Stimulated activated CD8-positive, alpha-beta memory T cell treated with anti-CD3 and anti-CD28 coated beads, Interleukin-4, amount 100 ng/mL, for 1 hour (primary cell): ENCODE data around the gene SLC24A4.

ENCODE experiments used
- DNase-seq, 2 donors: peaks; one replicate each; pipeline ENCODE4 v3.0.0-alpha.2; 2020; ENCODE audit warnings: low read depth in 2 of 2, low spot score in 1 of 2

SLC24A4 gene

GRCh38 chr14:92455231-92455630, 132.3 kb downstream of the SLC24A4 start:
- DNase-seq = no peak

- no peak for DNase-seq
These were observed 133.4 kb downstream of the SLC24A4 start for GRCh38 chr14:92456215-92457015.

GRCh38 chr14:92457016-92457565, 134.1 kb downstream of the SLC24A4 start:
- DNase-seq = no peak

GRCh38 chr14:92458136-92459029, 135.4 kb downstream of the SLC24A4 start:
- DNase-seq = no peak

GRCh38 chr14:92459030-92459949, 136.3 kb downstream of the SLC24A4 start:
- DNase-seq = no peak

GRCh38 chr14:92459950-92460421, 137.0 kb downstream of the SLC24A4 start:
- no peak for DNase-seq

GRCh38 chr14:92460541-92460915, 137.6 kb downstream of the SLC24A4 start:
- no peak for DNase-seq

- DNase-seq = no peak
These were observed 138.1 kb downstream of the SLC24A4 start for GRCh38 chr14:92460916-92461579.

GRCh38 chr14:92461891-92462290, 138.9 kb downstream of the SLC24A4 start:
- no peak for DNase-seq

GRCh38 chr14:92462568-92462967, 139.6 kb downstream of the SLC24A4 start:
- DNase-seq = no peak

GRCh38 chr14:92463141-92463540, 140.2 kb downstream of the SLC24A4 start:
- DNase-seq = no peak

- DNase-seq = no peak
These were observed 141.2 kb downstream of the SLC24A4 start for GRCh38 chr14:92464156-92464555.

GRCh38 chr14:92464716-92465115, 141.8 kb downstream of the SLC24A4 start:
- DNase-seq = no peak

GRCh38 chr14:92465353-92466055, 142.5 kb downstream of the SLC24A4 start:
- DNase-seq = no peak

GRCh38 chr14:92466059-92466458, 143.1 kb downstream of the SLC24A4 start:
- no peak for DNase-seq

GRCh38 chr14:92469515-92469914, 146.6 kb downstream of the SLC24A4 start:
- DNase-seq = no peak

- DNase-seq = no peak
These were observed 147.2 kb downstream of the SLC24A4 start for GRCh38 chr14:92470215-92470614.

GRCh38 chr14:92470811-92471210, 147.8 kb downstream of the SLC24A4 start:
- DNase-seq = no peak

GRCh38 chr14:92471919-92472318, 149.0 kb downstream of the SLC24A4 start:
- DNase-seq = no peak

GRCh38 chr14:92472860-92473259, 149.9 kb downstream of the SLC24A4 start:
- DNase-seq = no peak
